ENCODE data around the gene ADAMTS2. TPM values are rescaled to one million over a fixed set of nuclear protein-coding genes. Genes with fewer than 3 reads are reported as not detected.

Gene ADAMTS2
- total RNA-seq, 1 donor from 2014 or later = 93.2 TPM

- Mint-ChIP-seq H3K4me1 (ENCODE audit: low read depth) (no peaks in the 10 kb centered on the region), H3K27me3 (ENCODE audit: low read depth) (no peaks in the 10 kb centered on the region), H3K36me3 (ENCODE audit: low read depth) (peaks cover 7% of the 10 kb centered on the region), H3K4me3 (ENCODE audit: unreplicated experiment) (no peak overlapping the region), H3K9me3 (ENCODE audit: low read depth) (no peaks in the 10 kb centered on the region), H3K27ac (ENCODE audit: unreplicated experiment) (no peak overlapping the region)
- TF ChIP-seq CTCF (IDR thresholded peaks at IDR 0.05) = no peak
- DNase-seq (ENCODE audit: low spot score) = peak; percentile 87
Measured at GRCh38 chr5:179153341-179153901, 191.8 kb downstream of the ADAMTS2 start.

GRCh38 chr5:179152941-179153340 lies 192.3 kb downstream of the ADAMTS2 start:
- no peaks in the 10 kb centered on the region for H3K4me1 Mint-ChIP-seq (ENCODE audit: low read depth)
- no peaks in the 10 kb centered on the region for H3K27me3 Mint-ChIP-seq (ENCODE audit: low read depth)
- peak; percentile 50 for DNase-seq (ENCODE audit: low spot score)
- no peak overlapping the region for H3K27ac Mint-ChIP-seq (ENCODE audit: unreplicated experiment)
- no peaks in the 10 kb centered on the region for H3K9me3 Mint-ChIP-seq (ENCODE audit: low read depth)
- H3K4me3 Mint-ChIP-seq (ENCODE audit: unreplicated experiment) = no peak overlapping the region
- TF ChIP-seq CTCF (IDR thresholded peaks at IDR 0.05) = no peak
- peaks cover 4% of the 10 kb centered on the region for H3K36me3 Mint-ChIP-seq (ENCODE audit: low read depth)

GRCh38 chr5:179152144-179152895 lies 192.9 kb downstream of the ADAMTS2 start:
- H3K27ac Mint-ChIP-seq (ENCODE audit: unreplicated experiment) = no peak overlapping the region
- peak; percentile 75 for DNase-seq (ENCODE audit: low spot score)
- no peak for TF ChIP-seq CTCF (IDR thresholded peaks at IDR 0.05)
- no peak overlapping the region for H3K4me3 Mint-ChIP-seq (ENCODE audit: unreplicated experiment)
- H3K9me3 Mint-ChIP-seq (ENCODE audit: low read depth) = no peaks in the 10 kb centered on the region
- H3K4me1 Mint-ChIP-seq (ENCODE audit: low read depth) = no peaks in the 10 kb centered on the region
- H3K36me3 Mint-ChIP-seq (ENCODE audit: low read depth) = peaks cover 4% of the 10 kb centered on the region
- no peaks in the 10 kb centered on the region for H3K27me3 Mint-ChIP-seq (ENCODE audit: low read depth)

DNA sequence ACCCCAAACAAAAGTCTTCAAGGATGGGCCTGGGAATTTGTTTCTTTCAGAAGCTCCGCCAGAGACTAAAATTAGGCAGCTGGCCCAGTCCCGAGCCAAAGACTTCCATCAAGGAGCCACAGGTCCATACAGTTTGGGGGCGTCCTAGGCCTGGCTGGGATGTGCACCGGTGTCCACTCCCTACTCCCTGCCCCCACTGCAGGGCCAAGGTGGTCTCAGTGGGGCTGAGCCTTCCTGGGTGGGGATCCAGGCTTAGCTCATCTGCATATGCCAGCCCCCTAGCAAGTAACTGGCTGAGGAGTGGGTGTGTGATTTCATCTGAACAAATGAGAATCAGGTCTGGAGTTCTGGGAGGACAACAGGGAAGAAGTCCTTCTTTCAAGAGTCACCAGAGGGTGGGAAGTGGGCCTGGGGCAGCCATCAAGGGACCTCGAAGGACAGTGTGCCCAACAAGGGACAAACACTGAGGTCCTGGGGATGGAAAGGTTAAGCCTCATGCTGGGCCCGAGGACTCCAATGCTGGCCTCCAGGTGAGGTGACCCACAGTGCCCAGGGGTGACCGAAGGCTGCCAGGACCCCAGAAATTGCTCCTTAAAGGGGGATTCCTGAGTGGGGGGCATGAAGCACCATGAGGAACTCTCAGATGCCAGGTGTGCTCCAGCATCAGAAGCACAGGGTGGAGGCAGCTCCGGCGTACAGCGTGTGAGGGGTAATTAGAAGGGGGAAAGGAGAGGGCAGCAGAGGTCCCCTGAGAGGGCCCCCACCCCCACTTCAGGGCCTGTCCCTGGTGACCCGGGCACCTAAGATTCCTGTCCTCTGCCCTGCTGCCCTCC lies 193.8 kb downstream of the ADAMTS2 start:
- no peak for TF ChIP-seq CTCF (IDR thresholded peaks at IDR 0.05)

GRCh38 chr5:179150011-179150410 lies 195.2 kb downstream of the ADAMTS2 start:
- Mint-ChIP-seq H3K9me3 (ENCODE audit: low read depth) (no peaks in the 10 kb centered on the region), H3K27ac (ENCODE audit: unreplicated experiment) (no peak overlapping the region), H3K36me3 (ENCODE audit: low read depth) (peaks cover 1% of the 10 kb centered on the region), H3K4me3 (ENCODE audit: unreplicated experiment) (no peak overlapping the region), H3K4me1 (ENCODE audit: low read depth) (no peaks in the 10 kb centered on the region), H3K27me3 (ENCODE audit: low read depth) (no peaks in the 10 kb centered on the region)
- peak; percentile 50 for DNase-seq (ENCODE audit: low spot score)
- TF ChIP-seq CTCF (IDR thresholded peaks at IDR 0.05) = no peak

More for the DNA sequence above, 193.8 kb downstream of the ADAMTS2 start:
- Mint-ChIP-seq H3K9me3 (ENCODE audit: low read depth) (no peaks in the 10 kb centered on the region), H3K36me3 (ENCODE audit: low read depth) (peaks cover 4% of the 10 kb centered on the region), H3K4me1 (ENCODE audit: low read depth) (no peaks in the 10 kb centered on the region), H3K27ac (ENCODE audit: unreplicated experiment) (no peak overlapping the region), H3K4me3 (ENCODE audit: unreplicated experiment) (no peak overlapping the region), H3K27me3 (ENCODE audit: low read depth) (no peaks in the 10 kb centered on the region)
- DNase-seq (ENCODE audit: low spot score) = peak; percentile 64
